KBM-7 (cell line): ENCODE data around the gene IFNGR1.

ENCODE experiments used
- DNase-seq: peaks from one replicate; pipeline ENCODE4 v3.0.0-alpha.2; 2015
- in situ Hi-C: fragments of 300-500 bp; cut with MboI; formaldehyde crosslinking; loops from 2 replicates; pipeline ENCODE4 v1.14.3; 2020; ENCODE audit warnings: low sequenced_read_pairs, low pct_unique_long_range_greater_than_20kb, mixed read lengths

Gene IFNGR1

DNA sequence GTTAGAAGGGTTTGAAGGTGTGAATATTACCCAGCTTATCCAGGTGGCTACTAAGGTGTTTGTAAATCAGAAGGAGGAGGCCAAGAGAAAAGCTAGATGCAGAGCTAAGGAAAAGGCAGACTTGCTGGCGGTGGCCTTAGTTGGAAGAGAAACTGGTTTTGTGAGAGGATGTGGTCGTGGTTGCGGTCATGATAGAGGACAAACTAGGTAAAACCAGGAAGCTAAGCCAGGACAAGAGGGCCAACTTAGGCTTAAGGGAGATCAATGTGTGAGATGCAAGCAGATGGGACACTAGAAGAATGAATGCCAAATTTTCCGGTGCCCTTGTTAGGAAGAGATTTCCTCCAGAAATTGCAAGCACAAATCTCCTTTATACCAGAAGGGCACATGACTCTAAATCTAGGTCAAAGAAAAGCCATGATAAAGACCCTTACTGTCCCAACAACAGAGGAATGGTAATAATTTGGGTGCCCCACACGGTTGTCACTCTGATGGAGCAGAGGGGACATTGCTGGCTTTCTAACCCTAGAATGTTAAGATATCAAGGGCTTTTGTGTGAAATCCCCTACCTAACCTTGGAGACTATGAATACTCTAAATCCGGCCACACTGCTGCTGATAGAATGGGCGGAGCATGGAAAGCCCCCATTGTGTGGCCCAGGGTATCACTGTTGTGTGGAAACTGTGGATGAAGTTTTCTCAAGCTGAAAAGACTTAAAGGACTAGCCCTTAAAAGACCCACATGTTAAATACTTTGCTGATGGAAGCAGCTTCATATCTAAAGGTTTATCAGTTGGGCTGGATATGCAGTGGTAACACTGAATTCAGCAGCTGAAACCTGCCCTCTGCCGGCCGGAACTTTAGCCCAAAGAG is 53.6 kb downstream of the IFNGR1 start:
- DNase-seq = no peak
- in situ Hi-C loops = no loop called here

DNA sequence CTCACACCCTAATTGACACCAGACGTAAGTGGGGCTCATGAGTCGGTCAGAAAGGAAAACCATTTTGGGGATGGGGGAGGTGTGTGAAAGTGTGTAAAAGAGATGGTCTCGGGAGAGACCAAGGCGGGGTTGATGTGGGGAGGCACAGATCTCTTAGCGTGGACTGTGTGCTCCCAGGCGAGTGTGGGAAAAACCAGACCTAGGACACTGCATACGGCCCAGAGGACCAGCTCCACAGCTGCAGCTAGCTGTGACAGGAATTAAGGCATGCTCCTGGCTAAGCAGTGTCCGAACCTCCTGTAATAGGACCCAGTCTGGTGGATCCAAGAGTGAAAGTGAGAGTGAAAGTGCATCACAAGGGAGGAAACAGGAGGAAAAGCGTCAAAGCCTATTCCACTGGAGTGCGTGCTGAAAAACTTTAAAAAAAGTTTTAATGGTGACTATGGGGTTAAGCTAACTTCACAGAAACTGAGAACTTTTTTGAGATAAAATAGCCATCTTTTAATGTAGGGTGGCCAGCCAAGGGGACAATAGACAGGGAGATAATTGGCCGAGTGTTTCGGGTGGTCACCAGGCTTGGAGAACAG is 55.4 kb downstream of the IFNGR1 start:
- no peak for DNase-seq
- in situ Hi-C loops = no loop called here

DNA sequence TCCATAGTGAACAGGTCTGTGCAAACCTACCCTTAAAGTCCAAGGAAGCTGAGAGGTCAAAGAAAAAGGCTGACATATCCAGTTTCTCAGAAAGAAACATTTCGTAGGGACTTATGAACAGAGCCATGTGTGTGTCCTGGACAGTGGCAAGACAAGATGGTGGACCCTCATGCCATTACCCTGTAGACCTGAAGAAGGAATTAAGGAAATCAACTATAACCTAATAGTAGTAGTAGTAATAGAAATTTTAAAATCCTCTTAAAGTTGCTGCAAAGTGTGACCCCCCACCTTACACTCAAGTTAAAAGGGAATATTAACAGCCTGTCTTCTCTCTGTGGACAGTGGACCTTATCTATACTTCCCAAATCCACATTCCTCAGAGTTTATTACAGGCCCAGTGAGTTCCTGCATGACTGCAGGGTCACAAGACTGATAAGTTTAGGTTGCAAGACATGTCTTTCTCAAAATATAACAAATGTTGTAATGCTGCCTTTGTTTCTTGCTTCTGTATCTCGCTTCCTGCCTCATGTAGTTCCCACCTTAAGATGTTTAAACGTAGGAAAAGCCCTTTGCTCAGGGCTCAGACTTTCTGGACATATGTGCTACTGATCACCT is 56.4 kb downstream of the IFNGR1 start:
- DNase-seq = no peak
- in situ Hi-C loops = no loop called here

DNA sequence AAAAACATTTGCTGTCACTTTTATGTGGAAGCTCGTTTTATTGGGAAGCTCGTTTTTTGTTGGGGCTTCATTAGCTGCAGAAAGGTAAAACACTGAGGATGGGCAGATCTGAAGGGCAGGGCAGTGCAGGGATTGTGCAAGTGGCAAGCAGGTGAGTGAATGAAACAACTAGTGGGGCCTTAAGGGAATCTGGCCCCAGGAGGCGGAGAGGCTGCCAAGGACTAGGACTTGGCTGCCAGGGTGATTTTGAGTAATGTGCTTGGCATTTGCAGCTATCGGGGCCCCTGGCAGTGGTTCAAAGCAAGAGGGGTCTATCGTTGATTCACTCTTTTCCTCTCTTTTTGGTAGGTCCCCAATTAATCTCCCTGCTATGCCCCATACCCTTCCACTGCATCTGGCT is 57.2 kb downstream of the IFNGR1 start:
- DNase-seq = no peak
- in situ Hi-C loops = no loop called here

DNA sequence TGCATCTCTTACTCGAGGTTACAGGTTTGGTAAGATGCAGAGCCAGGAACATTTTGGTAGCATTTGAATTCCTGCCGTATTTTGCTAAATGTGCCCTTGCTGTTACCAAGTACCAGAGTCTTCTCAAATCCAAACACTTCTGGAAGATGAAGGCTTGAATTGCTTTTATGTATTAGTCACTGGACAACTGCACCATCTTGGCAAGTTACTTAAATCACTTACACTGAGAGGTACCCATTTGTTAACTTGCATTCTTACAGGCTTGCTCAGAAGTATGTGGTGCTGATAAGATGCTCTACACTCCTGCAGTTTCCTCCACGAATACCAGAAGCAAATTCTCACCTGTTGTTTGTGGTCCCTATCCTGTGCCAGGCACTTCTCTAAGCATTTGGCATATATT is 58.4 kb downstream of the IFNGR1 start:
- in situ Hi-C loops = no loop called here
- no peak for DNase-seq

DNA sequence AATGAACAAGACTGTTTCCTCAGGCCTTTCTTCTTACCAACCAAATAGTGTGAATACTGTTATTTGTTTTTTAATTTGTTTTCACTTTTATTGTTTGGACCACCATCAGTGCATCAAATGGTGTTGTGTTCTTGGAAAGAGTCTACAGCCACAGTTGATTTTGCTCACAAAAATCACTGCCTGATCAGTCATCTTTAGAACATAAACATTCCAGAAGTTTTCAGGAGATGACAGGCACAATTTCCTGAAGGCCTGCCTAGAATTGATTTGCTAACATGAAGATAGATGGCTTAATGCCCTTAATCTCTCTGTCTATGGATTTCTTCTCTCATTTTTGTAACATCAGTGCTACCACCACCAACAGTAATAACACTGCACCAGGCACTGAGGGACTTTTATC is 59.3 kb downstream of the IFNGR1 start:
- no peak for DNase-seq
- in situ Hi-C loops = no loop called here

DNA sequence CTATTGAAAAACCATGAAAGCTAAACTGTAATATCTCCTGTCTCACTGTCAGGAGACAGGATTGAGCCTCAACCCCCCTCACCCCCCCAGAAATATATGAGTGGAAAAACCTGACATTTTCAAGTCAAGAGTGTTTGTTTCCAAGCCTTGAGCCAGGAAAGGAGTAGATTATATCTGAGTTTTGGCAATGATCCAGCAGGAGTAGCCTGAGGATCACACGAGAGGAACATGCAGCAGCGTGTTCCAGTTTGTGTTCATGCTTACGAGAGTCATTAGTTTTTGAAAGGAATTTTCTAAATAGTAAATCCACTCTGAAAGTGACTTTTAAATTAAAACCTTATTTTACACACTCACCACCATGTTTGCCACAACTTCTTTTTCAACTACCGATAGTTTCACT is 61.6 kb downstream of the IFNGR1 start:
- DNase-seq = no peak

DNA sequence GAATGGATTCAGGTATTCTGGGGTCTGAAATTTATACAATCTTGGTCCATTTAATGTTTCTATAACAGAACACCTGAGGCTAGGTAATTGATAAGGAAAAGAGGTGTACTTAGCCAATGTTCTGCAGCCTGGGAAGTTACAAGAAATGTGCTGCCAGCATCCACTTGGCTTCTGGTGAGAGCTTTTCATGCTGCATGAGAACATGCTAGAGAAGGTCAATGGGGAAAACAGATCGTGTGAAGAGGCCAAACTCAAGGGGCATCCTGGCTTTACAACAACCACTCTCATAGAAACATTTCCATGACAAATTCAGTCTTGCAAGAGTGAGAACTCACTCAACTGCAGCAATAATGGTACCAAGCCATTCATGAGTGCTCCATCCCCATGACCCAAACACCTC is 62.5 kb downstream of the IFNGR1 start:
- no peak for DNase-seq
- in situ Hi-C loops = no loop called here

More for the DNA sequence above, 61.6 kb downstream of the IFNGR1 start:
- in situ Hi-C loops = no loop called here

DNA sequence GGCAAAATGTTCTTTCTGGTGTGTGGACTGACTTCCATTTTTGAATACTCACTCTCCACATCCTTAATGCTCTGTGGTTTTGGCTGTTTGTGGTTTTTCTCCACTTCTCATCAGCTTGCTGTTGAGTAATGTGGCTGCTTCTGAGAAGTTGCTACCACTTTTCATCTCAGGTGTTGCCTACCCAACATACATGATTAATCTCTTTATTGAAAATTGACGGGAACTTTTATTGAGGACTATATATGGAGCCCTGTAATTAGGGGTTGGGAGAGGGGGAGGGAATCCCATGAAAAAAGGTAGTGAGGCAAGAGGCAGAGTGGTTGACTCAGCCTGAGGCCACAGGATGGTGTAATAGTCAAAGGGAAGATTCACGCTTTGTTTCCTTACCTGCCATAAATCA is 63.4 kb downstream of the IFNGR1 start:
- in situ Hi-C loops = no loop called here
- DNase-seq = peak; percentile 80

DNA sequence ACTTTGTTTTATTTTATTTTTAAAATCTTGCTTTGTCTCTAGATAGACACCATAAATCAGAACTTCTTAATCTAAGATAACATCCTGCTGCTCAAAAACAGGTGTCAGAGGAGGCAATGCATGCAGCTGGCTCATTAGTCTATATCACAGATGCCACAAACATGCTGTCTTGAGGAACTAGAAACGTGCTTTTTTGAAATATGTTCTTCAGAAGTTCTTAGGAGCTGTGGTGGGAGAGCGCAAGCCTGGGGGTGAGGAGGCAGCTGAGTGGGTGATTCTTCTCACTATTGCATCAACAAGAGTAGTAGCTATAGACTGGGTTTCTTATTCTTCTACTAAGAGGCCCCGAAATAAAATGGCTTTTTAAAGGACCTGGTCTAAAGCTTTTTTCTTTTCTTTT is 69.1 kb downstream of the IFNGR1 start:
- in situ Hi-C loops = no loop called here
- DNase-seq = no peak

DNA sequence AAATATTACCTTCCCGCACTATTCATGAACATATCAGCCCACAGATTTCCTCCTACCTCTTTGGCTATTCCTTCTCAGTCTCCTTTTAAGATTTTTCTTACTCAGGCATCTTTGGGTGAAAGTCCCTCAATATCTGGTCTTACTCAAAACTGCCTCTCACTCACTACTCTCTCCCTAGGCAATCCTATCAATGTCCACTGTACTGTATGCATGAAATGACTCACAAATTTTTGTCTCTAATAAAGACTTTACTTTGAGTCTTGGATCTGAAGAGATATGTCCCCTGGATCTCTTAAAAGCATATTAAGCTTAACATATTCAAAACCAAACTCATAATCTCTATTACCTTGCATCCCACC is 70.2 kb downstream of the IFNGR1 start:
- DNase-seq = no peak
- in situ Hi-C loops = no loop called here

DNA sequence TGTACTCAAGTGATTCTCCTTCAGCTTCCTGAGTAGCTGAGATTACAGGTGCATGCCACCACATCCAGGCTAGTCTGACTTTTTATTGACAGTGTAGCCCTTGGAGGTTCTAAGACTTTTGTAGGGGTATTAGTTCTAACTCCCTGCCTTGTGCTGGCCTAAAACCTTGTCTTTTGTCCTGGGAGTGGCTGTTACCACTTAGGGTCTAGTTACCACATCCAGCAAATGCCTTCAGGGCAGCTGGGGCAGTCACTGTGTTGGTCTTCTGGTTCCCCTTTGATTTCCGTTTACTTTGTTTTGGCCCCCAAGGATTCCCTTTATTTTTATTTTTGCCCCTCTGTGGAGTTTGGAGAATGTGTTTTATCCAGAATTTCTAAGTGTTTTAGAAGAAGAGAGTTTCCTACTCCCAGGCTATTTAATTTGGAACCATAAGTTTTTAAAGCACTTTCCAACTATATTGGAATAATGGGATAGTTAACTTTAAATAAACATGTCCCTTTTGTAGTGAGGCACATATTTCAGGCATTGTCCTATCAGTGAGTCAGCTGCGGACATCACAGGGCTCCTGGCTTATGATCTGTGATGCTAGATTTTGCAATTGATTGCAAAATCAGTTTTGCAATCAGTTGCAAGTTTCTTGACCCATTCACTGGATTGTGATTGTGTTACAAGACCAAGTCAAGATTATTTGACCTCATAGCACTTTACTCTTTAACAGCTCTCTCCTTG is 70.7 kb downstream of the IFNGR1 start:
- DNase-seq = no peak
- in situ Hi-C loops = no loop called here
